ENCODE results near the gene AFF2. TPM values are rescaled to one million over a fixed set of nuclear protein-coding genes. Genes with fewer than 3 reads are reported as not detected.

Gene AFF2
- total RNA-seq, 6 donors from 2014 or later, result 6.1 to 17.4 (median 9.7) TPM

- no peaks in the 10 kb centered on the region for H3K27me3 ChIP-seq
- ATAC-seq (ENCODE audit: low FRiP score in 2 of 2) (no peak), DNase-seq (peak in 1 of 2 donors; percentile 75)
- TF ChIP-seq, protein P1, sequence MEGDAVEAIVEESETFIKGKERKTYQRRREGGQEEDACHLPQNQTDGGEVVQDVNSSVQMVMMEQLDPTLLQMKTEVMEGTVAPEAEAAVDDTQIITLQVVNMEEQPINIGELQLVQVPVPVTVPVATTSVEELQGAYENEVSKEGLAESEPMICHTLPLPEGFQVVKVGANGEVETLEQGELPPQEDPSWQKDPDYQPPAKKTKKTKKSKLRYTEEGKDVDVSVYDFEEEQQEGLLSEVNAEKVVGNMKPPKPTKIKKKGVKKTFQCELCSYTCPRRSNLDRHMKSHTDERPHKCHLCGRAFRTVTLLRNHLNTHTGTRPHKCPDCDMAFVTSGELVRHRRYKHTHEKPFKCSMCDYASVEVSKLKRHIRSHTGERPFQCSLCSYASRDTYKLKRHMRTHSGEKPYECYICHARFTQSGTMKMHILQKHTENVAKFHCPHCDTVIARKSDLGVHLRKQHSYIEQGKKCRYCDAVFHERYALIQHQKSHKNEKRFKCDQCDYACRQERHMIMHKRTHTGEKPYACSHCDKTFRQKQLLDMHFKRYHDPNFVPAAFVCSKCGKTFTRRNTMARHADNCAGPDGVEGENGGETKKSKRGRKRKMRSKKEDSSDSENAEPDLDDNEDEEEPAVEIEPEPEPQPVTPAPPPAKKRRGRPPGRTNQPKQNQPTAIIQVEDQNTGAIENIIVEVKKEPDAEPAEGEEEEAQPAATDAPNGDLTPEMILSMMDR (IDR thresholded peaks at IDR 0.05), result no peak
- TF ChIP-seq POLR2A (IDR thresholded peaks at IDR 0.05), result no peak
- no peak for TF ChIP-seq POLR2AphosphoS5 (IDR thresholded peaks at IDR 0.05)
- TF ChIP-seq EP300 (IDR thresholded peaks at IDR 0.05), result no peak
- H3K4me1 ChIP-seq, result peaks cover 0 to 17% (median 7%) of the 10 kb centered on the region in 4 donors
- H3K27ac ChIP-seq, result no peak overlapping the region
- no peaks in the 10 kb centered on the region for H3K9me3 ChIP-seq
- peak overlapping the region in 3 of 4 donors; percentile 36 to 54 (median 49) for H3K4me3 ChIP-seq
- no peaks in the 10 kb centered on the region for H3K36me3 ChIP-seq
- 9 to 37% methylated on average over 6 to 43 of the region's 43 CpGs for WGBS, 2 donors
Measured at GRCh38 chrX:148501386-148502066, 1.1 kb downstream of the AFF2 start.

- ATAC-seq (ENCODE audit: low FRiP score in 2 of 2) (no peak), DNase-seq (peak in 1 of 2 donors; percentile 36)
- TF ChIP-seq POLR2AphosphoS5 (IDR thresholded peaks at IDR 0.05), result no peak
- TF ChIP-seq, protein P1 (IDR thresholded peaks at IDR 0.05), result no peak
- no peak for TF ChIP-seq EP300 (IDR thresholded peaks at IDR 0.05)
- TF ChIP-seq POLR2A (IDR thresholded peaks at IDR 0.05), result no peak
- Histone ChIP-seq H3K4me1 (peaks cover 0 to 17% (median 7%) of the 10 kb centered on the region in 4 donors), H3K9me3 (no peaks in the 10 kb centered on the region), H3K36me3 (no peaks in the 10 kb centered on the region), H3K27me3 (no peaks in the 10 kb centered on the region), H3K27ac (no peak overlapping the region), H3K4me3 (no peak overlapping the region)
- 73 to 78% methylated on average over 4 to 15 of the region's 15 CpGs for WGBS, 2 donors
Measured at GRCh38 chrX:148504506-148504905, 4.1 kb downstream of the AFF2 start.

GRCh38 chrX:148507418-148507817 is 7.0 kb downstream of the AFF2 start:
- TF ChIP-seq EP300 (IDR thresholded peaks at IDR 0.05) (no peak), POLR2A (IDR thresholded peaks at IDR 0.05) (no peak)
- Histone ChIP-seq H3K27ac (no peak overlapping the region), H3K9me3 (no peaks in the 10 kb centered on the region), H3K4me1 (no peaks in the 10 kb centered on the region), H3K4me3 (no peak overlapping the region), H3K27me3 (no peaks in the 10 kb centered on the region), H3K36me3 (no peaks in the 10 kb centered on the region)
- WGBS, 2 donors, result 74 to 78% methylated on average over 4 of the region's 4 CpGs
- no peak for ATAC-seq (ENCODE audit: low FRiP score in 2 of 2)
- no peak for DNase-seq

DNA sequence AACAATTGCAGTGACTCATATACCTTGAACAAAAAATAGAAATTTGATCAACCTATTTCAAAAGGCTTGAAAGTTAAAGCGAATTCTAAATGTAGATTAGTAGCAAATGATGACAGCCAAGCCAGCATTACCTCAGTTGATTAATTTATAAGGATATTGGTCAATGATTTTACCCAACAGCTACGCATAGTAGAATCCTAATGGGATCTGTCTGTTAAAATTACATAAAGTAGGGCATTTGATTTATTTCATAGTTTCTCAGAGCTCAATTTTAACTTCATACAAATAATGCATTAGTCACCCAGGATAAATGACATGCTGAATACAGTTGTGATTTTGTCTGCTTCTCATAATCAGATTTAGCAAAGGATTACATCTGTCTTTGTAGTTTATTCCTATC is 12.0 kb downstream of the AFF2 start:
- DNase-seq (no peak), ATAC-seq (ENCODE audit: low FRiP score in 2 of 2) (no peak)
- Histone ChIP-seq H3K4me3 (no peak overlapping the region), H3K27me3 (no peaks in the 10 kb centered on the region), H3K36me3 (no peaks in the 10 kb centered on the region), H3K4me1 (no peaks in the 10 kb centered on the region), H3K9me3 (no peaks in the 10 kb centered on the region), H3K27ac (no peak overlapping the region)
- TF ChIP-seq POLR2A (IDR thresholded peaks at IDR 0.05), result no peak
- 77 to 82% methylated on average over 2 of the region's 2 CpGs for WGBS, 2 donors

DNA sequence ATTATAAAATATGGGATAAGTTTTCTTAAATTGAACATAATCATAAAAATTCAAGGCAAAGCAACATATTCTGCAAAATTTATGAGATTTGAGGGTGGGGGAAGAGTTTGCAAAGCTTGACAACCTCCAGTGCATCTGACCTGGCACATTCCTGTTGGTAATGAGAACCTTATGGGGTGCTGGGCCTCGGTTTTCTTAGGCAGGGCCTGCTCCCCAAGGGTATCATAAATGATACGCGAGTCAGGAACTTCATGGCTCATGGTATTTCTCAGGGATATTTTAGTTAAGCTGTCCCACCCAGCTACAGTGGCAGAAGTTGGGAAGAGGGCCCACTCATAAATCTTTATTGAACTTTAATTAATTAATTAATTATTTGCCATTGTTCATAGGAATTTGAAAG is 13.2 kb downstream of the AFF2 start:
- Histone ChIP-seq H3K4me3 (no peak overlapping the region), H3K9me3 (no peaks in the 10 kb centered on the region), H3K27ac (no peak overlapping the region), H3K36me3 (no peaks in the 10 kb centered on the region), H3K27me3 (no peaks in the 10 kb centered on the region), H3K4me1 (no peaks in the 10 kb centered on the region)
- DNase-seq, result no peak
- no peak for ATAC-seq (ENCODE audit: low FRiP score in 2 of 2)
- WGBS, 2 donors, result 84% methylated on average over 3 of the region's 3 CpGs; no CpG with 5 or more reads in 1 of the 2 donors
- TF ChIP-seq, protein P1 (IDR thresholded peaks at IDR 0.05), result no peak
- TF ChIP-seq POLR2A (IDR thresholded peaks at IDR 0.05) (no peak), POLR2AphosphoS5 (IDR thresholded peaks at IDR 0.05) (no peak), EP300 (IDR thresholded peaks at IDR 0.05) (no peak)

- 66 to 67% methylated on average over 2 of the region's 2 CpGs for WGBS, 2 donors
- no peaks in the 10 kb centered on the region for H3K9me3 ChIP-seq
- TF ChIP-seq, protein P1 (IDR thresholded peaks at IDR 0.05), result no peak
- no peak overlapping the region for H3K4me3 ChIP-seq
- no peak overlapping the region for H3K27ac ChIP-seq
- H3K36me3 ChIP-seq, result no peaks in the 10 kb centered on the region
- ATAC-seq (ENCODE audit: low FRiP score in 2 of 2) (no peak), DNase-seq (no peak)
- no peaks in the 10 kb centered on the region for H3K4me1 ChIP-seq
- H3K27me3 ChIP-seq, result no peaks in the 10 kb centered on the region
Measured at GRCh38 chrX:148517176-148517575, 16.8 kb downstream of the AFF2 start.

Measured in upper lobe of left lung (tissue), 6 donors.